G401.6 (cell line): Measurements from ENCODE around the gene UROC1.
"Not testable (repeated sequence)": the region's sequence is repeated elsewhere in the genome, so short reads cannot be mapped to it uniquely, and the experiment has no call there.

Source experiments
- FAIRE-seq: peaks from 2 replicates; lab custom pipeline; 2012; peaks lifted over from hg19 to GRCh38; lab: Jason Lieb, UNC

Gene UROC1

GRCh38 chr3:126546549-126547239, 29.1 kb upstream of the UROC1 start:
- no peak for FAIRE-seq

GRCh38 chr3:126546013-126546412, 28.4 kb upstream of the UROC1 start:
- no peak for FAIRE-seq

- FAIRE-seq, result no peak
Observed at GRCh38 chr3:126545544-126545943, 28.0 kb upstream of the UROC1 start.

GRCh38 chr3:126544596-126545281, 27.2 kb upstream of the UROC1 start:
- FAIRE-seq, result no peak

- no peak for FAIRE-seq
Observed at GRCh38 chr3:126543457-126544061, 26.0 kb upstream of the UROC1 start.

GRCh38 chr3:126542340-126543241, 25.0 kb upstream of the UROC1 start:
- FAIRE-seq, result no peak

- FAIRE-seq, result no peak
Observed at GRCh38 chr3:126541628-126542339, 24.2 kb upstream of the UROC1 start.

- no peak for FAIRE-seq
Observed at GRCh38 chr3:126540951-126541627, 23.5 kb upstream of the UROC1 start.

GRCh38 chr3:126540342-126540849, 22.8 kb upstream of the UROC1 start:
- no peak for FAIRE-seq

GRCh38 chr3:126539558-126540250, 22.1 kb upstream of the UROC1 start:
- no peak for FAIRE-seq

GRCh38 chr3:126538966-126539365, 21.4 kb upstream of the UROC1 start:
- FAIRE-seq, result no peak

GRCh38 chr3:126538316-126538715, 20.7 kb upstream of the UROC1 start:
- FAIRE-seq, result no peak

- no peak for FAIRE-seq
Observed at GRCh38 chr3:126537730-126538281, 20.2 kb upstream of the UROC1 start.

- FAIRE-seq, result no peak
Observed at GRCh38 chr3:126537116-126537729, 19.6 kb upstream of the UROC1 start.

- FAIRE-seq, result no peak
Observed at GRCh38 chr3:126536126-126536525, 18.6 kb upstream of the UROC1 start.

- FAIRE-seq, result no peak
Observed at GRCh38 chr3:126535636-126536035, 18.1 kb upstream of the UROC1 start.

- not testable (repeated sequence) for FAIRE-seq
Observed at GRCh38 chr3:126534716-126535115, 17.1 kb upstream of the UROC1 start.

GRCh38 chr3:126533506-126533905, 15.9 kb upstream of the UROC1 start:
- FAIRE-seq, result no peak

GRCh38 chr3:126531051-126531330, 13.4 kb upstream of the UROC1 start:
- FAIRE-seq, result no peak
